H1 (cell line): ENCODE measurements around the gene ZNF358. TPM values are rescaled to one million over a fixed set of nuclear protein-coding genes. Genes with fewer than 3 reads are reported as not detected.

Source experiments
- ATF2 ChIP-seq: IDR thresholded peaks from 2 replicates; pipeline ENCODE4 v1.6.1; 2012; ENCODE audit warnings: low read length, inconsistent platforms
- GABPA ChIP-seq: IDR thresholded peaks from 2 replicates; pipeline ENCODE4 v1.6.1; 2011; ENCODE audit warnings: mild to moderate bottlenecking, low read length, moderate library complexity, borderline replicate concordance; ENCODE audit not compliant: insufficient read depth
- JUND ChIP-seq: IDR thresholded peaks from 2 replicates; pipeline ENCODE4 v1.6.1; 2011; ENCODE audit warnings: mild to moderate bottlenecking, improper control_type of control experiment, low read length
- KDM4A ChIP-seq: IDR thresholded peaks from one replicate; pipeline ENCODE4 v1.7.1; 2012; ENCODE audit warnings: low read depth, mild to moderate bottlenecking, moderate library complexity, low read length, inconsistent platforms; ENCODE audit not compliant: severe bottlenecking
- NANOG ChIP-seq: IDR thresholded peaks from 2 replicates; pipeline ENCODE4 v1.6.1; 2011; ENCODE audit warnings: low read length, low read depth, mild to moderate bottlenecking, inconsistent platforms; ENCODE audit not compliant: insufficient read depth, poor library complexity, severe bottlenecking
- POU5F1 ChIP-seq: IDR thresholded peaks from 2 replicates; pipeline ENCODE4 v1.6.1; 2011; ENCODE audit warnings: low read depth, mild to moderate bottlenecking, low read length, moderate library complexity
- RNF2 ChIP-seq: fragments of 200-900, 300-1000 bp; sonication (generic); IDR thresholded peaks from 2 replicates; pipeline ENCODE4 v1.7.1; 2016; ENCODE audit warnings: borderline replicate concordance, low read depth, mild to moderate bottlenecking, antibody characterized with exemption, low read length; ENCODE audit not compliant: poor library complexity, severe bottlenecking; ENCODE audit errors: missing control alignments
- SIX5 ChIP-seq: IDR thresholded peaks from 2 replicates; pipeline ENCODE4 v1.6.1; 2011; ENCODE audit warnings: mild to moderate bottlenecking, low read depth, low read length
- TBP ChIP-seq: IDR thresholded peaks from 2 replicates; pipeline ENCODE4 v1.6.1; 2011; ENCODE audit warnings: low read depth, low read length, improper control_type of control experiment
- polyA plus RNA-seq, 7 experiments: library from polyadenylated mRNA; depleted of rRNA in 3 of 7; stranded (reverse) in 5 of 7; unstranded in 2 of 7; fragments of >200 nt in 5 of 7; fragments of 200-250 nt in 2 of 7; gene quantifications; 1 replicate in 5 of 7; 2 replicates in 1 of 7; 4 replicates in 1 of 7; pipeline versions ENCODE4 v1.2.1 to v1.2.3, GENCODE V29; 2011 to 2013; ENCODE audit warnings: missing spikeins in 2 of 7, mixed read lengths in 2 of 7
- total RNA-seq: library from RNA; stranded (reverse); fragmentation: NEBNext Ultra II Directional; extraction: Animal tissue kit (Norgen Biotek cat#: 25700); gene quantifications from 2 replicates; pipeline ENCODE4 v1.2.1, GENCODE V29; 2021

The ZNF358 gene
- total and polyA plus RNA-seq, 2 of the 8 experiments (the other 6 are each of a cell fraction or from before 2014, with no cell fraction given), result 40.0 to 60.3 TPM

- no peak for TF ChIP-seq TBP
- TF ChIP-seq NANOG, result no peak
- no peak for TF ChIP-seq RNF2
- peak; percentile 63; the same call in 1 of the 2 replicates for TF ChIP-seq JUND
- TF ChIP-seq POU5F1, result no peak
- peak; percentile 25 for TF ChIP-seq KDM4A
- no peak for TF ChIP-seq SIX5
- TF ChIP-seq GABPA, result no peak
- TF ChIP-seq ATF2, result no peak
Measured at GRCh38 chr19:7488736-7489353, 27.1 kb upstream of the ZNF358 start, which contains the start of gene PEX11G (continued).
